IPS-18c (cell line): ENCODE data around the gene DNAJC5G.

Source experiments
- H3K4me3 ChIP-seq: 2 replicates; pipeline ENCODE4 v1.7.0; 2013; ENCODE audit warnings: low read depth, mild to moderate bottlenecking, low read length, moderate library complexity; ENCODE audit not compliant: insufficient read depth
- H3K9me3 ChIP-seq: one replicate; pipeline ENCODE4 v1.6.1; 2013; ENCODE audit warnings: mild to moderate bottlenecking, low read length, moderate library complexity; ENCODE audit not compliant: control insufficient read depth, insufficient read depth

Gene DNAJC5G

DNA sequence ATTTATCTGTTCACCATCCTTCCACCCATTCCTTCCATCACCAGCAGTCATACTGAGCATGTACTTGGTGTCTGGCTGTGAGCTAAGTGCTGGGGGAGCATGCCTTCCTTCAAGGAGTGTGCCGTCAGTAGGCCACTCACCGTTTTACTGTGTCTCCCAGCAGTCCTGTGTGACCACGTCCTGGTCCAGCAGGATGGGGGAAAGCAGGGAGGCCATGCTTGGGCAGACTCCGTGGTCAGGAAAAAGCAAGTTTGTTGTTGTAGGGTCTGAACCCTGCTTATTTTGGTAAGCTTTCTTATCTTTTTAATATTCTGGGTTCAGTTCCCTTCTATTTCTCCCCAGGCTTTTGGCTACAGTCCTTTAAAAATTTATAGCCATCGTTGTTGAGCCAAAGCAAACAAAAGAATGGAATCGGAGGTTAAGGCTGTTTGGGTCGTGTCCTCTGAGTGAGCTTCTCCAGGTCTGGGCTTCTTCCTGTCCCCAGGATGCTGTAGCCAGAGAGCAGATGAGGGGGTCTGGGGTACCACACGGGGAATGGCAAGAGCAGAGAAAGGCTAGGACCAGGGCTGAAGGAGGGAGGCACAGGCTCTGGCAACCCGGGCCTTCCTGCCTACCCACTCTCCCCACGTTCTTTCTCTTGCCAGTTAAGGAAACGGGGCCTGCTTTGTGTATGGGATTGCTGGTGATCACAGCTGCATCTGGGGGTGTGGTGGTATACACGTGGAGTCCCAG, 25.9 kb upstream of the DNAJC5G start:
- H3K9me3 ChIP-seq, result no peaks in the 10 kb centered on the region
- H3K4me3 ChIP-seq, result no peak overlapping the region

DNA sequence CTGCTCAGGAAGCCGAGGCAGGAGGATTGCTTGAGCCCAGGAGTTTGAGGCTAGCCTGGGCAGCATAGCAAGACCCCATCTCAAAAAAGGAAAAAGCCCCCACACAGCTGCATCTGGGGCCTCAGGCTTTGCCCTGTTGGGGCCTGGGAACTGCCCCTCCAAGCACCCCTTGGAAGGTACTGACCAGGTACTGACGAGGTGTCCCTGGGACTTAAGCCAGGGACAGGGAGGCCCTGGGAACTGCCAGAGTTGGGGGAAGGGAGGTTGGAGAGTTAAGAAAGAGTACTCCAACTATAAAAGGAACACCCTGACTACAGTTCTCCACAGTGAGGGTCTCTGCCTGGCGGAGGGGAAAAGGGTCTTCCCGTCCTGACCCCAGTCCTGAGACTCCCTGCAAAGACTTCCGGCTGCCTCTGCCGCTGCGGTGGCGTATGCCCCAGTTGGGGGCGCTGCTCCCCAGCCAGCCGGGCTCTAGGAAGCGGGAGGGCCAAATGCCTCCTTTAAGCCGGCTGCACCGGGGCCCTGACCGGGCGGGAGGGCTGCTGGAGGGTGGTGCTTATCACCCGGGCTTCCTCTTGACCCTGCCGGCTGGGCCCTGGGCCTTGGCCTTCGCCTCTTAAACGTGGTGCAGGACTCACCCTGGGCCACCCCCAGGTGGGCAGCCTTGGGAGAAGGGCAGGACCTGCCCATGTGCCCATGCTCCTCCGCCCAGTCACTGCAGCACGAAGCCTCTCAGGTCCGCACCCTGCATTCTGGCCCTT, 25.2 kb upstream of the DNAJC5G start:
- Histone ChIP-seq H3K4me3 (peak overlapping the region; percentile 38; the same call in 1 of the 2 replicates), H3K9me3 (no peaks in the 10 kb centered on the region)

DNA sequence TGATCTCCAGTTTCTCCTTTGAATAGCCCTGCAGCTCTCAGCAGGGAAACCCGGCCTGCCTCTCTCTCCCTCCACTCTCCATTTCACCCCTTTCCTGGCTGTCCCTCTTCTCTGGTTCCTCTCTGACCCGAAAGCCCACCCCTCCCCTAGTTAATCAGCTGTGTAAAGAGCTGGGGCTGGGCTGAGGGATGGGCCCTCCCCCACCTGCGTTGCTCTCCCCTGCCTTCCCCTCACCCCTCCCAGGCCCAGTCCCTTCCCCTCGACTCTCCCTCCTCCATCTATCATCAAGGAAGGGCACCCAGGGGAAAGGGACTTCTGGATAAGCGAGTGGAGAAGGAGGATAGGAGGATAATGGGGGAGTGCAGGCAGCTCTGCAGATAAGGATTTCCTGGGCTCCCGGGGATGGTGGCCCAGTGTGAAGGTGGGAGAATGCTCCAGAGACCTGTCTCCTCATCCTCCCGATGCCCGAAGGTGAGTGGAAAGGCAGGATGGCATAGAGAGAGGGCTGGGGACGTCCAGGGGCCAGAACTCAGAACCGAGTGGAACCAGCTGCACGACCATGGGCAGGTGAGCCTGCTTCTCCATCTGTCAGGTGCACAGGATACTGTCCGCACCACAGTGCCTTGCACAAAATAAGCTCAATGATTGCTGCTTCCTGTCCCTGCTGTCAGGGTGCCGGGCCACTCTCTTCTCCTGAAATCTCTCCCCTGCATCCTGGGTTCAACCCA, 24.4 kb upstream of the DNAJC5G start:
- Histone ChIP-seq H3K9me3 (no peaks in the 10 kb centered on the region), H3K4me3 (peak overlapping the region; percentile 38; the same call in 1 of the 2 replicates)

DNA sequence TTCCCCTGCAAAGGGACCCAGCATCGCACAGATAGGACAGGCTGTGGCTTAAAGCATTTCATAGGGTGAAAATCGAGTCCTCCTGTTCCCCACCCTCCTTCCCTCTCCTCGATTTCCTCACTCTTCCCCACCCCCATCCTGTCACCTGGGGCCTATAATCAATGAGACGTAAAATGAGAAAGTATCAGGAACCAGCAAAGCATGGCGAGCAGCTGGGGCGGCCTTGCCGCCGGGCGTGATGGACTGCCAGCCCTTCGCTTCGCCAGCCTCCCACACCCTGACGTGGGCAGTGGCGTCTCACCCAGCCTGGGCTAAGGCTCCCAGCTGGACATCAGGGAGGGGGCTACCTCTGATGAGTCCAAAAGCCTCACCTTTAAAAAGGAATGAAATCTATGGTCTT, 23.5 kb upstream of the DNAJC5G start:
- H3K9me3 ChIP-seq, result no peaks in the 10 kb centered on the region
- no peak overlapping the region for H3K4me3 ChIP-seq

DNA sequence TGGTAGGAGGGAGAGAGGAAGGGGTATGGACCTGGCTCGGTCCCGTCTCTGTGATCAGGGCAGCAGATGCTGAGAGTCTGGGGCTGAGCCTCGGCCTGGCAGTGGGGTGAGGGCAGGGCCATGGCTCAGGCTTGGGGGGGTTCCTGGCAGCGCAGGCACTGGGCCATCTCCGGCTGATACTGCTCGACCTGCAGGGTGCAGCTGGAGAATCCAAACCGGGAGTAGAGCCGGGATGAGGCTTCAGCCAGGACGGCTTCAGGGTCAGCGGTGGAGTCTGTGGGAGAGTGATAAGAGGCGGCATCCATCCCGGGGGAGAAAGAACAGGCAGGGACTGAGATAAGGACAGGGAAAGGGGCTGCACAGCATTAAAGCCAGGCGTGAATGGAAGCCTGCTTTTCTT, 20.0 kb upstream of the DNAJC5G start:
- no peak overlapping the region for H3K4me3 ChIP-seq
- no peaks in the 10 kb centered on the region for H3K9me3 ChIP-seq

DNA sequence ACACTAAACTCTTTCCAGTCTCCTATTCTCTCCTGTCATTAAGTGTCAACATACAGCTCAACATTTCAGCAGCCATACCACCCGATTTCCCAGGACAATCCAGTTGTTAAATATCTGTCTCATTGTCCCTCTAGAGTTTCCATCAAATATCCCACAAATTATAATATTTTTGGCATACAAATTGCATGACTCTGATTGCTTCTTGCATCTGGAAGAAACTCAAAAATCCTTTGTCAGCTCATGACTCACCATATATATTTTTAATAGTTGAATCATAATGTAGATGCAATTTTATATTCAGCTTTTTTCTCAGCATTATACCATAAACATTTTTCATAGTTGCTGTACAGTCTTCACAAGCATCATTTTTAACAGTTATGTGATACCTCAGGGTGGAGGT, 19.6 kb upstream of the DNAJC5G start:
- Histone ChIP-seq H3K4me3 (no peak overlapping the region), H3K9me3 (no peaks in the 10 kb centered on the region)

DNA sequence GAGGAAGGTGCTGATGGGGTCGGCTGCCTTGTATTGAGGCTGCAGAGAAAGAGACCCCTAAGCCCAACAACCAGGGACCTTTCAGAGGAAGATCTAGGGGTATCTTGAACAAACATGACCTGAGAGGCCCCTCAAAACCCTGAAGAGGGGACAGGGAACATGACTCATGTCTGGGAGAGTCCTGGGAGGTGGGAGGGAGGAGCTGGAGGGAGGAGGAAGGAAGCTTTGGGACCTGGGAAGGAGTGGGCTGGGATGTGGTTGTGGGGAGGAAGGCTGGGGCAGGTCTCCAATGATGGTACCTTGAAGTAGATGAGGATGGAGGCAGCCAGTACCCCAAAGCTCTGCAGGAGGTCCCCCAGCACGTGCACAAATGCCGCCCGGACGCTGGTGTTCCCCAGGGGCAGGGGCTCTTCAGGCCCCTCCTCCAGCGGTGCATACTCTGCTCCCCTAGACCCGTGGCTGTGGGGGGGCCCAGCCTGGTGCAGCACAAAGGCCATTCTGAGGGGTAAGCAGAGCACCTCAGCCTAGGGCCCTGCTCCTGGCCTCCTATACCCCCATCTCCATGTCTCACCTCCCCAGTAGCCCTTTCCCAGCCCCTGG, 18.3 kb upstream of the DNAJC5G start:
- no peaks in the 10 kb centered on the region for H3K9me3 ChIP-seq
- H3K4me3 ChIP-seq, result no peak overlapping the region; the same call in 1 of the 2 replicates

DNA sequence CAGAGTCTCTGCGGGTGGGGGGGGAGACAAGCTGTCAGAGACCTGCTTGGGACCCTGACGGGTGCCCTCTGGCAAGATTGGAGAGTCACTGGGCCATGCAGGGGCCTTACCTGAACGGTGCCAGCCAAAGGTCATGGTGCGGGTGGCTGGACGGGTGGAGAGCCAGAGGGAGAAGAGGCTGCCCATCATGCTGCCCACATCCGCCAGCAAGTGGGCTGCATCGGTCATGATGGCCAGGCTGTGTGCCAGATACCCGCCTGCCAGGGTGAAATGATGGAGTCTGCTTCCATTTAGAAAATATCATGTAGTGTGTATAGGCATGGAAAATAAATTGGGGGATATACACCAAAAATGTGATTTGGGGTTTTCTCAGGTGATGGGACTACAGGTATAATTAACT, 17.2 kb upstream of the DNAJC5G start:
- Histone ChIP-seq H3K4me3 (no peak overlapping the region), H3K9me3 (no peaks in the 10 kb centered on the region)

DNA sequence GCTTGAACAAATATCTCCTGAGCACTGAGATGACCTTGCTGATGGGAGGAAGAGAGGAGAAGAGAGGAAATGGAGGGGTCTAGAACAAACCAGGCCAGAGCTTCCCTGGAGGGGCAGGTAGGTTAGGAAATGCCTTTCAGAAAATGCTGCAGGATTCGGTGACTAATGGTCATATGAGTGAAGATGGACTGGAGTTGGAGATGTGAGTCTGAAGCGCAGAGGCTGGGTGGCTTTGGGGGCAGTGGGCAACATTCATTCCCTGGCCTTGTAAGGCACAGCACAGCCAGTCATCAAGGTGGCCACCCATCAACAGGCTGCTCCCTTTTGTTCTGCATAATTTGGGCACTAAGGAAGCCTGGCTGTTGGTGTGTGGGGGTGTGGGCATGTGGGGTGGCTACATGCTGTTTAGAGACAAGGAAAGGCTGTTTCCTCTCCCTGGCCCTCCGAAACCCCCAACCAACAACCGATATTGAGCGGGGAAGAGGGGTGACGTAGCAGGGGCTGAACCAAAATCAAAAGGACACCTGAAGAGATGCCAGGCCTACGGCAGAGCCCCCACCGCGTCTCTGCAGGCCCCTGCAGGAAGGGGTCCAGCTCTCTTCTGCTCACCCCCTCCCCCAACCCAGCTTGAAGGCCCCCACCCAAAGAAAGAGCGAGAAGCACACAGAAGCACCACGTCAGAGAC, 13.8 kb upstream of the DNAJC5G start:
- peak overlapping the region; percentile 36 for H3K4me3 ChIP-seq
- H3K9me3 ChIP-seq, result no peaks in the 10 kb centered on the region

DNA sequence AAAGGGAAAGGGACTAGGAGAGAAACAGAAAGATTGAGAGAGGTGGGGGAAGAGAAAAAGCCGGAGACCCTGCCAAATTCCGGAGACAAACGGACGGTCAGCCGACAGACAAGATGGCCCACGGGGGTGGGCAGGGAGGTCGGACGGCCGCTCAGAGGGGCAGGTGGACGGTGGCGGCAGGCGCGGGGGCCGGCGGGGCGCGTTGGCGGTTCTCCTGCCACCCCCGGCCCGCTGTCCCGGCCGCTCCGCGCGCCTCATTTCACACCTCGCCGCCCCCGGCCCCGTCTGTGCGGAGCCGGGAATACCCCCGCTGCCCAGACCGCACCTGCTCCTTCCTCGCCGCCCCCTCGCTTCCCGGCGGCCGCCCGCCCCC, 13.3 kb upstream of the DNAJC5G start:
- no peaks in the 10 kb centered on the region for H3K9me3 ChIP-seq
- peak overlapping the region; percentile 36; the same call in 1 of the 2 replicates for H3K4me3 ChIP-seq

DNA sequence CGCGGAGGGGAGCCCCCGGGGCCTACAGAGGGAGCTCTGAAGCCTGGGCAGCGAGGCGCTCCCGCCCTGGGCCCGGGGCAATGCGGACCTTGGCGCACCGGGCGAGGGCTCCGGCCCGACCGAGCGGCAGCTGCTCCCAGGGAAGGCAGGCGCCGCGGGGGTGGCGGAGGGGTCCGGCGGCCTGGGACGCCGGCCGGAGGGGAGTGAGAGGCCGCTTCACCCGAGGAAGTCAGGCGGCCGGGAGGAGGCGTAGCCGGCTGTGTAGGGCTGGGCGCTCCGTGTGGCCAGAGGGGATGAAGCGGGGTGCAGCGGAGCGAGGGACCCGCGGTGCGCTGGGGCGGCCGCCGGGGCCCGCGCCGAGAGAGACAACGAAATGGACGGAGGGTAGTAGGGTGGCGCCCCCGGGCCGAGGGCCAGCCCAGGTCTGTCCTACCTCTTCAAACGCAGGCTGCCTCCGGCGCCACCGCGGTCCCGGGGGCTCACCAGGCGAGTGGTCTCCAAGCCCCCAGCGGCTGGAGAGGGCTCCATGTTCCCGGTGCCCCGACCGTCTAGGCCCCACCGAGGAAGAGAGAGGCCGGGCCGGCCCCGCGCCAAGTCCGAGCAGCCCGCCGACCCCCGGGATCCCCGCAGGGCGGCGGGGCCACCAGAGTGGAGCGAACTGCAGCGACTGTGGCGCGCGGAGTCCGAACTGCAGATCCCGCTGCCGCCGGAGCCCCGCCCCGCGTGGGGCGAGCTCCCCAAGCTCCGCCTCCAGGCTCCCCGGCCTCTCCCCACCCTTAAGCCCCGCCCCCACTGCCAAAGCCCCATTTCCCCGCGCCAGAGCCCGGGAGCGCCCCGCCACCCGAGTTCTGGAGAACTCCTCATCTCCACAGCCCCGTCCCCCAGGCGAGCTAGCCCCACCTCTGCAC, 12.6 kb upstream of the DNAJC5G start, which contains the start of gene SLC30A3:
Gene SLC30A3, minus strand, starts transcription at position 669 of the 908 bp plus-strand sequence. Its CDS starts 141 bp downstream, at position 528.
- peak within 1 kb of the TSS; percentile 61 for H3K4me3 ChIP-seq
- H3K9me3 ChIP-seq, result no peaks in the 10 kb centered on the region

DNA sequence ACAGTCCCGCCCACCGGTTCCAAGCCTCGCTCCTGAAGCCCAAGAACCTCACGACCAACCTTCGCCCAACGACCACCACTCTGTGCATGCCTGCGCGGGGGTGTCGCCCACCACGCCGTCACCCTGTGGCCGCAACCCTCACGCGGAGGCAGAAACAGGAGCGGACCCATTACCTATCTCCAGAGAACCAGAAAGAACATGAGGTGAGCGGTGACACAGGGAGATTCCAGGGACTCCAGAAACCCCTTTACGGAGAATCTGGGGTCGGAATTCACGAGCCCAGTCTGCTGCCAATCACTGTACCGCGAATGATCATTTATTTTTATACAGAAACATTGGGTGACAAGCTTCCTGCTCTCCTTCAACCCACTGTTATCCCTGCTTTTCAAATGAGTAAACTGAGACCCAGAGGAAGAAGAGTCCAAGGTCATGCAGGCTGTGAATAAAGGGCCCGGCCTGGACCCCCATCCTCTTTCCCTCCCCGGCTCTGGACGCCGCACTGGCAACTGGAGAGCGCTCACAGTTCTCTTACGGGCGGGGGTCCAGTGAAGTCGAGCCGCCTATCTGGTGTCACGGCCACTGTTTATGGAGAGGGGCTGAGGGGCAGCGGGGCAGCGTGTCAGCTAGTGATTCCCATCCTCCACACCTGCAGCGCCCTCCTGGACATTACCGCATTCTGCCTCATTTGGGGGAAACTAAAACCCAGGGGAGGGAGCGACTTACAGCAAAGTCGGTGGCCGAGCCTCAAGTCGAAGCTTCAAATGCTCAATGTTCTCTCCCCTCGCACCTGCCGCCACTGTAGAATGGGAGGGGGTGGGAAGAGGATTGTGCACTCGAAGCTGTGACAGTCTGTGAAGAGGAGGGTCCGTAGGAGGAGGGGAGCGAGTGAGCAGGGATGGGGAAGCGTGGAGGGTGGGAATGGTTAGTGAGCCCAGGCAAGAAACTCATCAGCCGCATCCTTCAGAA, 11.7 kb upstream of the DNAJC5G start:
- no peaks in the 10 kb centered on the region for H3K9me3 ChIP-seq
- peak overlapping the region; percentile 61 for H3K4me3 ChIP-seq

DNA sequence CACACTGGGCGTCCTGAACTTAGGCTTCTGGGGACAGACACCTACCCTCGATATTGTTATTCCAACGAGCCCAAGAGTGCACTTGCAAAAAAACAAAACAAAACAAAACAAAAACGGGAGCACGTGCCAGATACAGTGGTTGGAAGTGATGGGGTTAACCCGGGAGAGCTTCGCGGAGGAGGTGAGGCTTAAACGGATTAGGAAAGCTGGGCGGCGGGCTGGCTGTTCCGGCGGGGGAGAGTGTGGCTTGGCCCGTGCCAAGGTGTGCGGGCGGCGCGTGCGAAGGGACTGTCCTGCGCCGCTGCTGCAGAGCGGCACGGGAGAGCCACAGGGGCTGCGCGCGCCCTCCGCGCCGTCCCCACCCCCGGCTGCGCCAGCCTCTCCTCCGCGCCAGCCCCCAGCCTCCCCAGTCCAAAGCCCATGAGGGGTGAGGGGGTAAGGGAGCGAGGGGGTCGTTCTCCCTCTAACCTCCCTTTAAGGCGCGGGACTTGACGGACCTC, 10.9 kb upstream of the DNAJC5G start:
- Histone ChIP-seq H3K9me3 (no peaks in the 10 kb centered on the region), H3K4me3 (peak overlapping the region; percentile 61; the same call in 1 of the 2 replicates)

DNA sequence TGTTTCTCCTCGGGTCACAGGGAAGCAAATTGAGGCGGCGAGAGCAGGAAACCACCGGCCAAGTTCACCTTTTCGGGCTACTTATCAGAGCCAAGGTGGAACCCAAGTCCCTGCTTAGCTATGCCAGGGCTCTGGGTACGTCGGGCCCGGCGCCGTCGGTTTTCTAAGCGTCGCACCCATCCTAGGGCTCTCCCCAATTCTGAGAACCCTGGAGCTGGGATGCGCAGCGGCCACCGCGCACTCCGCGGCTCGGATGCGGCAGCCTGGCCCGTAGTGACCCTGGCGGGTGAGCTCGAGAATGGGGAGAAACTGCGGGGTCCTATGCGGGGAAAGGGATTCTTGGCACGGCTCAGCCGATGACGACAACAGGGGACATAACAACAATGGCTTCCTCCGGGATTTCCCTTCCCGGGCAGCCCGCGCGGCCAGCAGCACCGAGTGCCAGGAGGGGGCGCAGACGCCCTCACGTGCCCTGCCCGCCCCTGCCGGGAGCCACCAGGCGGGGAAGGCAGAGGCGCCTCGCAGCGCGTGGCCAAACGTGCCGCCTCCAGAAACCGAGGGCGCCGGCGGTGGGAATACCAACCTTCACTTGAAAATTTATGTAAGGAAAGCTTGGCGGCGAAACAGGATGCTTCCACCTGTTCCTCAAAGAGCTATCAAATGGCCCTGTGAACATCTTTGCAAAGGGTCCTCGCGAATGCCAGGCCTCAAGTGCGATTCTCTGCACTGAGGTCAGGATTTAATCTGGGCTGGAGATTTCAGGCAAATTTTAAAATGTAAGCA, 10.3 kb upstream of the DNAJC5G start:
- peak overlapping the region; percentile 61 for H3K4me3 ChIP-seq

More for the DNA sequence above, 10.3 kb upstream of the DNAJC5G start:
- no peaks in the 10 kb centered on the region for H3K9me3 ChIP-seq
